IMR-90 (cell line): Measurements from ENCODE around the gene RAB14. TPM values are rescaled to one million over a fixed set of nuclear protein-coding genes. Genes with fewer than 3 reads are reported as not detected.

Experiments
- ATAC-seq: fragments of 200-7000 bp; cut with Tn5 transposase; 2 replicates; pipeline ENCODE4 v1.9.1; 2020; ENCODE audit warnings: low read depth, mild to moderate bottlenecking, moderate library complexity
- BruUV-seq: library from RNA; stranded (reverse); fragments of 400-500 nt; replicated peaks from 2 replicates; lab custom pipeline; 2021; lab: Mats Ljungman, UMichigan
- CTCF ChIA-PET: fragments of 300-600 bp; formaldehyde crosslinking; extraction: SDS; loops from one replicate; lab custom pipeline; 2021; ENCODE audit warnings: antibody characterized with exemption; lab: Yijun Ruan, JAX
- POLR2A ChIA-PET: fragments of 300-600 bp; sonication (Branson Sonifier 250); formaldehyde crosslinking; loops from one replicate; lab custom pipeline; 2022; ENCODE audit warnings: antibody characterized with exemption; ENCODE audit not compliant: unreplicated experiment; lab: Charles Lee
- DNase-seq: peaks from one replicate; pipeline ENCODE4 v3.0.0; 2013
- H2AFZ ChIP-seq: replicated peaks from 2 replicates; pipeline ENCODE3; 2013; ENCODE audit warnings: low read length, mild to moderate bottlenecking; ENCODE audit not compliant: poor library complexity
- H2AK5ac ChIP-seq: 2 replicates; pipeline ENCODE4 v1.6.1; 2013; ENCODE audit warnings: low read depth, low read length, inconsistent platforms
- H2AK9ac ChIP-seq: replicated peaks from 2 replicates; pipeline ENCODE3; 2013; ENCODE audit warnings: mild to moderate bottlenecking, low read depth, low read length, moderate library complexity; ENCODE audit not compliant: poor library complexity
- H2BK120ac ChIP-seq: 2 replicates; pipeline ENCODE4 v1.6.1; 2013; ENCODE audit warnings: low read depth, low read length, inconsistent platforms
- H2BK15ac ChIP-seq: 3 replicates; pipeline ENCODE4 v1.6.1; 2013; ENCODE audit warnings: low read depth, low read length, inconsistent platforms
- H2BK20ac ChIP-seq: 2 replicates; pipeline ENCODE4 v1.6.1; 2013; ENCODE audit warnings: low read depth, mild to moderate bottlenecking, inconsistent platforms, low read length, moderate library complexity
- H2BK5ac ChIP-seq: 2 replicates; pipeline ENCODE4 v1.6.1; 2013; ENCODE audit warnings: mild to moderate bottlenecking, low read depth, low read length, inconsistent platforms; ENCODE audit not compliant: poor library complexity, severe bottlenecking
- H3K14ac ChIP-seq: replicated peaks from 2 replicates; pipeline ENCODE4 v1.6.1; 2013; ENCODE audit warnings: low read depth, low read length, inconsistent platforms
- H3K18ac ChIP-seq: 2 replicates; pipeline ENCODE4 v1.6.1; 2013; ENCODE audit warnings: low read depth, low read length, control low read depth
- H3K23ac ChIP-seq: 2 replicates; pipeline ENCODE4 v1.6.1; 2013; ENCODE audit warnings: low read depth, low read length, inconsistent platforms
- H3K27ac ChIP-seq: 2 replicates; pipeline ENCODE4 v1.5.1; 2013; ENCODE audit warnings: mild to moderate bottlenecking, control low read depth, low read length; ENCODE audit not compliant: insufficient read depth
- H3K27me3 ChIP-seq: 2 replicates; pipeline ENCODE4 v1.6.1; 2013; ENCODE audit warnings: low read length; ENCODE audit not compliant: control insufficient read depth, insufficient read depth
- H3K36me3 ChIP-seq: 2 replicates; pipeline ENCODE4 v1.6.1; 2013; ENCODE audit warnings: low read length, mixed read lengths; ENCODE audit not compliant: control insufficient read depth, insufficient read depth
- H3K4ac ChIP-seq: 2 replicates; pipeline ENCODE4 v1.6.1; 2013; ENCODE audit warnings: low read depth, low read length, inconsistent platforms
- H3K4me1 ChIP-seq: 2 replicates; pipeline ENCODE4 v1.6.1; 2013; ENCODE audit warnings: low read length, mixed read lengths; ENCODE audit not compliant: control insufficient read depth, insufficient read depth
- H3K4me2 ChIP-seq: 2 replicates; pipeline ENCODE4 v1.6.1; 2013; ENCODE audit warnings: low read depth, mild to moderate bottlenecking, control low read depth, low read length, moderate library complexity
- H3K4me3 ChIP-seq: 2 replicates; pipeline ENCODE4 v1.5.1; 2013; ENCODE audit warnings: low read depth, mild to moderate bottlenecking, control low read depth, low read length, moderate library complexity; ENCODE audit not compliant: insufficient read depth
- H3K56ac ChIP-seq: 2 replicates; pipeline ENCODE4 v1.6.1; 2013; ENCODE audit warnings: low read length, inconsistent platforms; ENCODE audit not compliant: insufficient read depth; ENCODE audit errors: extremely low read depth
- H3K79me1 ChIP-seq, 2 experiments: 2 replicates each; pipeline ENCODE4 v1.6.1; 2013; ENCODE audit warnings: low read length in 2 of 2, inconsistent platforms in 1 of 2, low read depth in 1 of 2
- H3K9ac ChIP-seq: 2 replicates; pipeline ENCODE4 v1.6.1; 2013; ENCODE audit warnings: low read depth, low read length, control low read depth
- H3K9me1 ChIP-seq: 2 replicates; pipeline ENCODE4 v1.6.1; 2013; ENCODE audit warnings: low read length, inconsistent platforms; ENCODE audit not compliant: insufficient read depth
- H3K9me3 ChIP-seq: 2 replicates; pipeline ENCODE4 v1.6.1; 2013; ENCODE audit warnings: low read length; ENCODE audit not compliant: control insufficient read depth, insufficient read depth
- H4K20me1 ChIP-seq: 2 replicates; pipeline ENCODE4 v1.6.1; 2013; ENCODE audit warnings: low read length, inconsistent platforms; ENCODE audit not compliant: insufficient read depth
- H4K5ac ChIP-seq: 2 replicates; pipeline ENCODE4 v1.6.1; 2013; ENCODE audit warnings: mild to moderate bottlenecking, low read depth, low read length, control low read depth
- H4K8ac ChIP-seq, 2 experiments: 2 replicates each; pipeline ENCODE4 v1.6.1; 2013; ENCODE audit warnings: low read depth in 2 of 2, low read length in 2 of 2, control low read depth in 1 of 2, inconsistent platforms in 1 of 2
- H4K91ac ChIP-seq: 2 replicates; pipeline ENCODE4 v1.6.1; 2013; ENCODE audit warnings: low read depth, low read length, inconsistent platforms; ENCODE audit not compliant: insufficient read depth
- CEBPB ChIP-seq: IDR thresholded peaks from 2 replicates; pipeline ENCODE4 v1.6.1; 2012; ENCODE audit warnings: low read depth, low read length, improper control_type of control experiment
- FOS ChIP-seq: fragments of 150-350 bp; IDR thresholded peaks from 2 replicates; pipeline ENCODE4 v1.6.1; 2016; ENCODE audit warnings: low read depth, low read length
- MAFK ChIP-seq: IDR thresholded peaks from 2 replicates; pipeline ENCODE4 v1.6.1; 2012; ENCODE audit warnings: low read depth, low read length, improper control_type of control experiment
- RCOR1 ChIP-seq: IDR thresholded peaks from 2 replicates; pipeline ENCODE4 v1.6.1; 2012; ENCODE audit warnings: mild to moderate bottlenecking, low read length, improper control_type of control experiment; ENCODE audit not compliant: insufficient replicate concordance
- WGBS, 2 experiments: methylation state at CpG; one replicate each; pipeline versions ENCODE4 v1.1.5 to v1.1.7; 2013; ENCODE audit warnings: missing lambda C conversion rate in 2 of 2; ENCODE audit not compliant: insufficient read length in 1 of 2; ENCODE audit errors: extremely low coverage in 2 of 2; 5-methylcytosine and 5-hydroxymethylcytosine counted together
- dilution Hi-C: fragments of 300-500 bp; cut with HindIII; formaldehyde crosslinking; loops from one replicate; pipeline ENCODE4 v1.14.3; 2018; ENCODE audit warnings: low sequenced_read_pairs; ENCODE audit not compliant: unreplicated experiment
- in situ Hi-C: fragments of 300-500 bp; cut with MboI; formaldehyde crosslinking; loops from 3 replicates; pipeline ENCODE4 v1.14.3; 2019; ENCODE audit warnings: low sequenced_read_pairs, inconsistent platforms, mixed read lengths
- intact Hi-C: fragments of 100-400 bp; cut with micrococcal nuclease; formaldehyde crosslinking; loops from 2 replicates; pipeline ENCODE4 v1.10.0; 2022
- polyA plus RNA-seq, 3 experiments: library from polyadenylated mRNA; depleted of rRNA; stranded (reverse); fragments of >200 nt; gene quantifications; 2 replicates each; pipeline ENCODE4 v1.2.3, GENCODE V29; 2012; ENCODE audit warnings: low replicate concordance in 1 of 3
- total RNA-seq: library from RNA; depleted of rRNA; stranded (reverse); fragments of >200 nt; gene quantifications from 2 replicates; pipeline ENCODE4 v1.2.3, GENCODE V29; 2012
- TF ChIP-seq, protein P1 (sequence below): fragments of 150-350 bp; IDR thresholded peaks from 2 replicates; pipeline ENCODE4 v1.6.1; 2016; ENCODE audit warnings: low read depth, mild to moderate bottlenecking, low read length, moderate library complexity, borderline replicate concordance

RAB14 gene
- total and polyA plus RNA-seq, 2 of the 4 experiments (the other 2 are of a cell fraction): 20.1 to 29.3 TPM

DNA sequence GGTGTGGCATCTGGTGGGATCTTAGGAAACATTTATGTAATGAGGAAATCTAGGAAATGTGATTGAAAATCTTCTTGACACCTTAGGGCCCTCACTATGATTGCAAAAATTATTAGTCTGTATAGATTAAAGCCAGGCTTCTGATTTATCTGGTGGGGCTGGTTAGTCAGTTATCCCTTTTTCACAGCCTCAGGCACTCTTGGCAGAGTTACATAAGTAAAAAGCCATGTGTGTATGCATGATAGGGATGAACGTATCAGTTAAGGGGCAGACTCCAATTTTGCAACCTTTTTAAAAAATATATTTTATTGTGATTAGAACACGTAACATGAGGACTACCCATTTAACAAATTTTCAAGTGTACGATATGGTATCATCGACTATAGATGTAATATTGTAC is 30.6 kb upstream of the RAB14 start:
- peaks cover 8% of the 10 kb centered on the region for H3K4me1 ChIP-seq
- in situ Hi-C loops (no loop called here), dilution Hi-C loops (no loop called here), intact Hi-C loops (no loop called here)
- no peaks in the 10 kb centered on the region for H3K36me3 ChIP-seq
- POLR2A ChIA-PET: no interaction called here
- no peak overlapping the region for H4K5ac ChIP-seq
- H2BK120ac ChIP-seq: no peak overlapping the region
- ATAC-seq (no peak), DNase-seq (no peak)
- TF ChIP-seq CEBPB (no peak), FOS (no peak), MAFK (no peak), RCOR1 (no peak)
- TF ChIP-seq, protein P1, sequence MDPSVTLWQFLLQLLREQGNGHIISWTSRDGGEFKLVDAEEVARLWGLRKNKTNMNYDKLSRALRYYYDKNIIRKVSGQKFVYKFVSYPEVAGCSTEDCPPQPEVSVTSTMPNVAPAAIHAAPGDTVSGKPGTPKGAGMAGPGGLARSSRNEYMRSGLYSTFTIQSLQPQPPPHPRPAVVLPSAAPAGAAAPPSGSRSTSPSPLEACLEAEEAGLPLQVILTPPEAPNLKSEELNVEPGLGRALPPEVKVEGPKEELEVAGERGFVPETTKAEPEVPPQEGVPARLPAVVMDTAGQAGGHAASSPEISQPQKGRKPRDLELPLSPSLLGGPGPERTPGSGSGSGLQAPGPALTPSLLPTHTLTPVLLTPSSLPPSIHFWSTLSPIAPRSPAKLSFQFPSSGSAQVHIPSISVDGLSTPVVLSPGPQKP: no peak
- H2AFZ ChIP-seq: no peak overlapping the region
- H2BK20ac ChIP-seq: no peak overlapping the region
- no peak overlapping the region for H3K14ac ChIP-seq
- H3K4me3 ChIP-seq: no peak overlapping the region
- H3K18ac ChIP-seq: no peak overlapping the region
- CTCF ChIA-PET: interaction anchor here (0.7 to 1.1 kb wide), 2 partner anchors 9 to 88 kb away, joined by 3 to 4 read pairs; no protein-coding TSS in a partner anchor
- no peak overlapping the region for H3K4me2 ChIP-seq
- H4K8ac ChIP-seq: no peak overlapping the region
- no CpG with 5 or more reads among the region's 4 CpGs for WGBS, 2 experiments
- no peak overlapping the region for H4K91ac ChIP-seq
- no TSS peak for BruUV-seq
- no peak overlapping the region for H3K4ac ChIP-seq
- H2BK5ac ChIP-seq: no peak overlapping the region
- H4K20me1 ChIP-seq: no peaks in the 10 kb centered on the region
- H2BK15ac ChIP-seq: 0 out of 3 replicates have a peak overlapping the region, but pooled peaks have one; percentile 64
- H3K9ac ChIP-seq: no peak overlapping the region
- H2AK5ac ChIP-seq: no peak overlapping the region
- H2AK9ac ChIP-seq: no peak overlapping the region
- peaks cover 19% of the 10 kb centered on the region for H3K9me1 ChIP-seq
- no peaks in the 10 kb centered on the region for H3K27me3 ChIP-seq
- peaks cover 0 to 5% of the 10 kb centered on the region in 2 experiments; a peak in 1 of 4 replicates for H3K79me1 ChIP-seq
- no peak overlapping the region for H3K23ac ChIP-seq
- H3K9me3 ChIP-seq: no peaks in the 10 kb centered on the region
- H3K56ac ChIP-seq: no peak overlapping the region
- no peak overlapping the region for H3K27ac ChIP-seq
